Keratinocyte (primary cell): ENCODE results near the gene TMEM196. TPM values are rescaled to one million over a fixed set of nuclear protein-coding genes. Genes with fewer than 3 reads are reported as not detected.

Experiments
- DNase-seq: peaks from one replicate; pipeline ENCODE4 v3.0.0-alpha.2; 2011; ENCODE audit warnings: low read depth, missing footprints, low spot score
- FAIRE-seq: peaks from 2 replicates; lab custom pipeline; 2011; peaks lifted over from hg19 to GRCh38; lab: Jason Lieb, UNC
- H2AFZ ChIP-seq: 2 replicates; pipeline ENCODE4 v1.6.0; 2012; ENCODE audit warnings: low read length, control low read depth, inconsistent platforms; ENCODE audit not compliant: control insufficient read depth
- H3K27ac ChIP-seq: 2 replicates; pipeline ENCODE4 v1.5.1; 2011; ENCODE audit warnings: low read length; ENCODE audit not compliant: control insufficient read depth, insufficient read depth
- H3K27me3 ChIP-seq: 3 replicates; pipeline ENCODE4 v1.6.0; 2011; ENCODE audit warnings: low read length; ENCODE audit not compliant: control insufficient read depth, insufficient read depth; ENCODE audit errors: extremely low read depth
- H3K36me3 ChIP-seq, 2 experiments: 2 replicates in 1 of 2; 3 replicates in 1 of 2; pipeline ENCODE4 v1.5.1; 2011; ENCODE audit warnings: low read length in 2 of 2, mild to moderate bottlenecking in 1 of 2; ENCODE audit not compliant: control insufficient read depth in 2 of 2, insufficient read depth in 2 of 2; ENCODE audit errors: extremely low read depth in 1 of 2
- H3K4me1 ChIP-seq: 3 replicates; pipeline ENCODE4 v1.5.1; 2011; ENCODE audit warnings: low read length; ENCODE audit not compliant: control insufficient read depth, insufficient read depth; ENCODE audit errors: extremely low read depth
- H3K4me2 ChIP-seq: 3 replicates; pipeline ENCODE4 v1.6.0; 2011; ENCODE audit warnings: low read depth, low read length; ENCODE audit not compliant: control insufficient read depth, insufficient read depth; ENCODE audit errors: extremely low read depth
- H3K4me3 ChIP-seq, 3 experiments: fragments of 200-600 bp in 1 of 3; sonication (generic) in 1 of 3; 2 replicates in 2 of 3; 3 replicates in 1 of 3; pipeline ENCODE4 v1.5.1; 2011 to 2016; ENCODE audit warnings: low read length in 3 of 3, mild to moderate bottlenecking in 3 of 3, control low read depth in 2 of 3, inconsistent platforms in 1 of 3, low read depth in 1 of 3, mixed read lengths in 1 of 3, mixed run types in 1 of 3, moderate library complexity in 1 of 3; ENCODE audit not compliant: control insufficient read depth in 2 of 3, insufficient read depth in 2 of 3; ENCODE audit errors: extremely low read depth in 1 of 3
- H3K79me2 ChIP-seq: 2 replicates; pipeline ENCODE4 v1.6.0; 2012; ENCODE audit warnings: low read length; ENCODE audit not compliant: control insufficient read depth, insufficient read depth
- H3K9ac ChIP-seq: 3 replicates; pipeline ENCODE4 v1.6.0; 2011; ENCODE audit warnings: low read length; ENCODE audit not compliant: control insufficient read depth, insufficient read depth; ENCODE audit errors: extremely low read depth
- H3K9me1 ChIP-seq: 3 replicates; pipeline ENCODE4 v1.6.0; 2011; ENCODE audit warnings: low read length; ENCODE audit not compliant: control insufficient read depth, insufficient read depth; ENCODE audit errors: extremely low read depth
- H3K9me3 ChIP-seq: 2 replicates; pipeline ENCODE4 v1.5.1; 2012; ENCODE audit warnings: low read depth, low read length; ENCODE audit not compliant: control insufficient read depth
- H4K20me1 ChIP-seq: 3 replicates; pipeline ENCODE4 v1.6.0; 2011; ENCODE audit warnings: low read length; ENCODE audit not compliant: control insufficient read depth, insufficient read depth; ENCODE audit errors: extremely low read depth
- CTCF ChIP-seq, 3 experiments: IDR thresholded peaks in 1 of 3; conservative IDR thresholded peaks in 1 of 3; optimal IDR thresholded peaks in 1 of 3; 2 replicates in 2 of 3; 3 replicates in 1 of 3; pipeline versions ENCODE3 to v1.5.1; 2011; ENCODE audit warnings: low read length in 3 of 3, mild to moderate bottlenecking in 3 of 3, moderate library complexity in 2 of 3, control low read depth in 1 of 3, inconsistent platforms in 1 of 3; ENCODE audit not compliant: insufficient read depth in 2 of 3; ENCODE audit errors: extremely low read depth in 1 of 3
- EZH2 ChIP-seq: IDR thresholded peaks from one replicate; pipeline ENCODE4 v1.6.1; 2012; ENCODE audit warnings: inconsistent platforms, mild to moderate bottlenecking, low read length, moderate library complexity
- dilution Hi-C: fragments of 300-500 bp; cut with MboI; formaldehyde crosslinking; loops from one replicate; pipeline ENCODE4 v1.7.0; 2020; ENCODE audit warnings: low sequenced_read_pairs; ENCODE audit not compliant: extremely low pct_ligation_motif_present
- polyA plus RNA-seq, 5 experiments: library from polyadenylated mRNA; depleted of rRNA in 3 of 5; stranded (reverse) in 3 of 5; stranded (forward) in 1 of 5; unstranded in 1 of 5; fragments of >200 nt; gene quantifications; 1 replicate in 1 of 5; 2 replicates in 3 of 5; 3 replicates in 1 of 5; pipeline versions ENCODE4 v1.2.1 to v1.2.3, GENCODE V29; 2011 to 2012; ENCODE audit warnings: missing spikeins in 2 of 5, low read depth in 1 of 5, low replicate concordance in 1 of 5

Gene TMEM196
- polyA plus RNA-seq, 1 donor (not counting 4 experiments of a cell fraction or from before 2014, with no cell fraction given), result not detected

- no peak overlapping the region for H3K4me3 ChIP-seq
- DNase-seq (no peak), FAIRE-seq (no peak)
- TF ChIP-seq EZH2 (no peak), CTCF (optimal IDR thresholded peaks at IDR 0.05 in 1 of 3, IDR thresholded peaks at IDR 0.05 in 1 of 3, conservative IDR thresholded peaks at IDR 0.05 in 1 of 3; ENCODE audit: extremely low read depth in 1 of 3, insufficient read depth in 2 of 3, low read length in 3 of 3) (no peak)
- H3K27me3 ChIP-seq, result no peaks in the 10 kb centered on the region
- no peaks in the 10 kb centered on the region for H3K4me1 ChIP-seq
- no peak overlapping the region for H2AFZ ChIP-seq
- H3K79me2 ChIP-seq, result no peaks in the 10 kb centered on the region
- H3K9me1 ChIP-seq, result no peaks in the 10 kb centered on the region
- no peaks in the 10 kb centered on the region for H3K36me3 ChIP-seq
- H3K27ac ChIP-seq, result no peak overlapping the region
- H3K9ac ChIP-seq, result no peak overlapping the region
- no peaks in the 10 kb centered on the region for H3K9me3 ChIP-seq
- H4K20me1 ChIP-seq, result no peaks in the 10 kb centered on the region
- dilution Hi-C loops, result no loop called here
- H3K4me2 ChIP-seq, result no peak overlapping the region
Measured at GRCh38 chr7:19811386-19811785, 38.0 kb upstream of the TMEM196 start.

- Histone ChIP-seq H3K4me1 (no peaks in the 10 kb centered on the region), H2AFZ (no peak overlapping the region), H3K79me2 (no peaks in the 10 kb centered on the region), H3K9me1 (no peaks in the 10 kb centered on the region), H3K9me3 (no peaks in the 10 kb centered on the region), H3K9ac (no peak overlapping the region), H3K4me2 (no peak overlapping the region), H3K36me3 (no peaks in the 10 kb centered on the region), H3K4me3 (no peak overlapping the region), H3K27ac (no peak overlapping the region), H3K27me3 (no peaks in the 10 kb centered on the region), H4K20me1 (no peaks in the 10 kb centered on the region)
- dilution Hi-C loops, result no loop called here
- TF ChIP-seq EZH2, result no peak
- TF ChIP-seq CTCF (optimal IDR thresholded peaks at IDR 0.05 in 1 of 3, IDR thresholded peaks at IDR 0.05 in 1 of 3, conservative IDR thresholded peaks at IDR 0.05 in 1 of 3; ENCODE audit: extremely low read depth in 1 of 3, insufficient read depth in 2 of 3, low read length in 3 of 3), result no peak
- FAIRE-seq, result no peak
- DNase-seq, result no peak
Measured at GRCh38 chr7:19798986-19799385, 25.6 kb upstream of the TMEM196 start.
